ENCODE data around the gene ATAD3A.
"Not testable (repeated sequence)": the region's sequence is repeated elsewhere in the genome, so short reads cannot be mapped to it uniquely, and the experiment has no call there.

The ATAD3A gene

DNA sequence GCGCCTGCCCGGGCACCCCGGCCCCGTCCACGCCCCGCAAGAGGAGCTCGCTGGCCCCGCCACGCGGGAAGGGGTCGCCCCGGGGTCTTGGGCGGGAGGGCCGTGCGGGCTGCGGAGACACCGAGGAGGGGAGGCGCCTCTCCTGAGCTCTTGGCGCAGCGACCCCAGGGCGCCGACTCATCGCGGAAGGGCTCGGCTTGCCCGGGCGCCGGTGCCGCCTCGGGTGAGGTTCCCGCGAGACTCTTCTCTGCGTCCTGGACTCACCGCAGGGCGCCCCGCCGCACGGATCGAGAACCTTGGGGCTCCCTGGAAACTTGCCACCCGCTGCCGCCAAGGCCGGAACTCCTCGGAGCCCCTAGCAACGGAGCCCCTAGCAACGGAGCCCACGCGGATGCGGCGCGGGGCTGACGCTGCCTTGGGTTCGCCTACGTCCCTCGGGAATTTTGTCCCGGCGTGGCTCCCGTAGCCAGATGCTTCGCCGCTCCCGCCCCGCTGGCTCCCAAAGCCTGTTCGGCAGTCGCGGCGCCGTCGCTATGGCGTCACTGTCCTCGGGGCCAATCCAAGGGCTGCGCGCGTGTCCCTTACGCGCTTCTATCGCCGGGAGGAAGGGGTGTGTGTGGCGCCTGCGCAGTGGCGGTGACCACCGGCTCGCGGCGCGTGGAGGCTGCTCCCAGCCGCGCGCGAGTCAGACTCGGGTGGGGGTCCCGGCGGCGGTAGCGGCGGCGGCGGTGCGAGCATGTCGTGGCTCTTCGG, at the start of gene ATAD3A:
ATAD3A (plus strand) TSS at position 630 of the 753 bp plus-strand sequence; CDS start at position 737, 107 bp downstream.
- DNase-seq (ENCODE audit: low read depth) = peak; percentile 92

GRCh38 chr1:1462318-1462966, 49.5 kb upstream of the ATAD3A start:
- DNase-seq (ENCODE audit: low read depth) = no peak

- DNase-seq (ENCODE audit: low read depth) = no peak
Observed at GRCh38 chr1:1463312-1463711, 48.6 kb upstream of the ATAD3A start.

DNA sequence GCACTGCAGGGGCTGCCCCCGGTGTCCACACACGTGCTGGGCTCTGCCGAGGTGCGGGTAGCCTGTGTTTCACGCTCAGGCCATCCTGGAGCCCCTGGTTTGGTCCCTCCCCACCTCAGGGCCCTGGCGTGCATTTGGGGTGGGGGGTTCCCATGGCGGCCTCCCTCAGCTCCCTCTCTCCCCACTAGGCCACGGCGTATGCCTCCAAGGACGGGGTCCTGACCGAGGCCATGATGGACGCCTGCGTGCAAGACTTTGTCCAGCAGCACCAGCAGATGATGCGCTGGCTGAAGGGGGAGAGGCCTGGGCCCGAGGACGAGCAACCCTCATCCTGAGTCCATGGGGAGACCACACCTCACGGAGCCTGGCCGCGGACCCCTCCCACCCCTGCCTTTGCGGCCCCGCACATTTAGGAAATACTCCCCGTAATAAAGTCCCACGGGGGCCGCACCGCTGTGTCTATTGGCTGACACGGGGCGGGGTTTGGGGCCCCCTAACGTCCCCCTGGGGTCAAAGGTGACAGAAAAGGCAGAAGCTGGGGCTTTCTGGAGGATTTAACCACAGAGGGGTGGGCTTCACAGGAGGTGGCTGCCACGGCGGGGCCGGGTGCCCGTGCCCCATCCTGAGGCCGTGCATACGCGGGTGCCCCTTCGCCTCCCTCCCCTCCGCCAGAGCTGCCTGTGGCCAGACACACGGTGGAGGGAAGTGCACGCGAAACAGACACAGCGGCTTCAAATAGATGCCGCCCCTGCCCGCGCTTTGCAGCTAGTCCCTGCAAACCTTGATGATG, 43.6 kb upstream of the ATAD3A start:
- not testable (repeated sequence) for DNase-seq (ENCODE audit: low read depth)

DNA sequence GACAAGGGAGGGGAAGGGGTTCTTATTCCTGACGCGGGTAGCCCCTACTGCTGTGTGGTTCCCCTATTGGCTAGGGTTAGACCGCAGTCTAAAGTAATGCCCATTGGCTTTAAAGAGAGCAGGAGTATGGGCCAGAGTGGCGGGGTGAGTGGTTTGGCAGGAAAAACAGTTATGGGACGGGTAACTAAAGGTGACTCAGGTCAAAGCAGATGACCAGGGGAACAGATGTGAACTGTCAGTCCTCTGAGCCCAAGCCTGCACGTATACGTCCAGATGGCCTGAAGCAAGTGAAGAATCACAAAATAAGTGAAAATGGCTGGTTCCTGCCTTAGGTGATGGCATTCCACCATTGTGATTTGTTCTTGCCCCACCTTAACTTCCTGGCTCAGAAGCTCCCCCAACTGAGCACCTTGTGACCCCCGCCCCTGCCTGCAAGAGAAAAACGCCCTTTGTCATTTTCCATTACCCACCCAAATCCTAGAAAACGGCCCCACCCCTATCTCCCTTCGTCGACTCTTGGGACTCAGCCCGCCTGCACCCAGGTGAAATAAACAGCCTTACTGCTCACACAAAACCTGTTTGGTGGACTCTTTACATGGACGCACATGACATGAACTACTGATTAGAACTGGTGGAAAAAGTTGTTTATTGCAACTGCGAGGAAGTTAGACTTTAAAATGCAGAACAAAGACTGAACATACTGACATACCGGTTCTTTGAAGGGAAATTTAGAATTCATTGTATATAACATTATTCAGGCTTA, 41.2 kb upstream of the ATAD3A start:
- DNase-seq (ENCODE audit: low read depth) = no peak

DNA sequence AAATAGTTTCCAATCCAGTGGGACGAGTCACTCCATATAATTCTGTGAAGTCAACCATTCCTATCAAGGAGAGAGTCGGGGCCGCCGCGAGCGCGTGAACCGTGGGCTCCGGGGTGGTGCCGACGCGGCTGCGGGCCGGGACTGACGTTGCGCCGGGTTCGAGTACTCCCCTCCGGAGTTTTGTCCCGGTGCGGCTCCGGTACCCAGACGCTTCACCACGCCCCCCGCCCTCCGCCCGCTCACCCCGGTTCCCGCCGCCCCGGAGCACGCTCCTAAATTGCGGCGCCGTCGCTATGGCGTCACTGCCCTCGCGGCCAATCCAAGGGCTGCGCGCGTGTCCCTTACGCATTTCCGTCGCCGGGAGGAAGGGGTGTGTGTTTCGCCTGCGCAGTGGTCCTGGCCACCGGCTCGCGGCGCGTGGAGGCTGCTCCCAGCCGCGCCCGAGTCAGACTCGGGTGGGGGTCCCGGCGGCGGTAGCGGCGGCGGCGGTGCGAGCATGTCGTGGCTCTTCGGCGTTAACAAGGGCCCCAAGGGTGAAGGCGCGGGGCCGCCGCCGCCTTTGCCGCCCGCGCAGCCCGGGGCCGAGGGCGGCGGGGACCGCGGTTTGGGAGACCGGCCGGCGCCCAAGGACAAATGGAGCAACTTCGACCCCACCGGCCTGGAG, 40.4 kb upstream of the ATAD3A start, which contains the start of gene ATAD3B:
ATAD3B (plus strand) TSS at position 377 of the 664 bp plus-strand sequence; CDS start at position 497, 120 bp downstream.
- DNase-seq (ENCODE audit: low read depth) = peak; percentile 85

DNA sequence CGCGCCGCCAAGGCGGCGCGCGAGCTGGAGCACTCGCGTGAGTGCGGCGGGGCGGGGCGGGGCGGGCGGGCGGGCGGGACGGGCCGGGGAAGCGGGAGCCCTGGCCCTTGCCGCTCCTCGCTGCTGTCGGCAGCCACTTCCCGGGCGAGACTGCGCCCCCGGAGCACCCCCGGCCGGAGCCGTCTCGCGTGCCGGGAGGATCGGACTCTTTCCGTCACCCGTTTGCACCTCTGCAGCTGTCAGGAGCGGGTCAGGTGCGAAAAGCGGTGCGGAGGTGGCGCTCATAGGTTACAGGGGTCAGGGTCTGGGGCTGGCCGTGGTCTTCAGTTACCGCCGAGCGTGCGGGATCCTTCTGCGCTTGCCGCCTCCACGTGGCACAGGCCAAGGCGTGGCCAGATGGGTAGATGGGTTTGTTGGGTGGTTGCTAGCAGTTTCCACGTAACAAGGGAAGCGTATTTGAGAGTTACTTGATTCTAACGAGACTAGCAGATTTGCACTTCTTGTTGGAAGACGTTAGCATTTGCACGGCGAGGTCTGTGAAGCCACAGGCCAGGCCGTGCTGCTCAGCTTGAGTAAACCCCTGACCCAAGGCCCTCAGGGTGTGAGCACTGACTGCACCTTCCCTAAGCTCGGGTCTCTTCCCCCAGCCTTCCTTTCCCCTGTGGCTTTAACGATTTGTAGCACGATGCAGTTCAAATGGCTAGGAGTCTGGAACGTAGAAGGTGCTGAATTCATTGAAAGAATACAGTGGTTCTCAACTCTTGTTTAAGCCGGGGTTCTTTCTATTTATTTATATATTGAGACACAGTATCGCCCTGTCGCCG, 39.7 kb upstream of the ATAD3A start:
- not testable (repeated sequence) for DNase-seq (ENCODE audit: low read depth)

DNA sequence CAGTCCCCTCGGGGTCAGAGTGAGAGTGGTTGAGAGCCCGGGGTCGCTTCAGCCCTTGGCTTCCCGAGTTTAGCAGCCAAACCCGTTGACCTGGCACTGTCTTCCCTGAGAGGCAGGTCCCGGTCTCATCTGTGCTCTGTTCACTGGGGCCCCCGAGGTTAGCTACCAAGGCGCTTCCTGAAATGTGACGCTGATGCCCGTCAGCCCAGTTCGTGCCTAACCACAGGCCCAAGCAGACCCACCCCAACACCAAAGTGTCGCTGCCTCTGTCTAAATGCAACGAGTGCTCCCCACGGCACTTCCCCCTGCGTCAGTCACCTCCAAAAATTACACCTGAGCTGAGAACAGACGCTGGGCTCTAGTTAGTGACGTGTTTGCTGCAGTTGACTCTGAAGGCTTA, 36.0 kb upstream of the ATAD3A start:
- not testable (repeated sequence) for DNase-seq (ENCODE audit: low read depth)

- no peak for DNase-seq (ENCODE audit: low read depth)
Observed at GRCh38 chr1:1477206-1477605, 34.8 kb upstream of the ATAD3A start.

DNA sequence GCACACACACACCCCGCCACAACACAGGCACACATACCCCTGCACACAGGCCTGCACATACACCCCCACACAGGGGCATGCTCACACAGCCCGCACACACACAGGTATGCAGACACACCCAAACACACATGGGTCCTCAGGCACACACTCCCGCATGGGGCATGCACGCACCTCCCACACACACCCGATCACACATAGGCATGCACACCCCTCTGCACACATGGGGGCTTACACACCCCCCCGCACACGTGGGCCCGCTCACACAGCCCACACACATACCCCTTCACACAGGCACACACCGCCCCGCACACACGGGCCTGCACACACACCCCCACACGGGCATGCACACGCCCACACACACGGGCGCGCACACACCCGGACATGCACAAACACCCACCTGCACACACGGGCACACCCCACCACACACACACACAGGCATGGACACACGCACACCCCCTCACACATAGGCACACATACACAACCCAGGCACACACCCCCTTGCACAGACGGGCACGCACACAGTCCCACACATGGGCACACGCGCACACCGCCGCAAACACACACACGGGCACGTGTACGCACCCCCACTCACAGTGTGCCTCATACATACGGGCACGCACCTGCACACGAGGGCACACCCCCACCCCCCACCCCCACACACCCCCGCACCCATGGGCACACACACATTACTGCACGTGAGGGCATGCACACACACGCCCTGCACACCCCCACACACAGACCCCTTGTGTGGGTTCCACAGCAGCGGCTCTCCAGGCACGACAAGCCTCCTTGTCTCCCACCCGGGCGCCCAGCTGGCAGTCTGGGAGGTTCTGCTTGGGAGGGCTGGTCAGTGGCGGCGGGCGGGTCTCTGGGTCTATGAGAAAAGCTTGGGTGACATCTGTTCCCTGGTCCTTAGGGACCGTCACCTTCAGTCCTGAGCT, 32.1 kb upstream of the ATAD3A start:
- no peak for DNase-seq (ENCODE audit: low read depth)

- not testable (repeated sequence) for DNase-seq (ENCODE audit: low read depth)
Observed at GRCh38 chr1:1480488-1480867, 31.5 kb upstream of the ATAD3A start.

DNA sequence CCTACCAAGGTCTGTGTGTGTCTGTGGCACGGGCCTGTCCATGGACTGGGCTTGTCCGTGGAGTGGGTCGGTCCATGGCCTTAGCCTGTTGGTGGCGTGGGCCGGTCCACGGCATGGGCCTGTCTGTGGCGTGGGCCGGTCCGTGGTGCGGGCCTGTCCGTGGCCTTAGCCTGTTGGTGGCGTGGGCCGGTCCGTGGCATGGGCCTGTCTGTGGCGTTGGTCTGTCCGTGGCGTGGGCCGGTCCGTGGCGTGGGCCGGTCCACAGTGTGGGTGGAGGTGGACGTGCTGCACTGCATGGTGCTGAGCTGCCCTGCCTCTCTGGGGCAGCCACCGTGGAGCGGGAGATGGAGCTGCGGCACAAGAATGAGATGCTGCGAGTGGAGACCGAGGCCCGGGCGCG, 30.2 kb upstream of the ATAD3A start:
- DNase-seq (ENCODE audit: low read depth) = not testable (repeated sequence)

GRCh38 chr1:1482856-1483255, 29.1 kb upstream of the ATAD3A start:
- no peak for DNase-seq (ENCODE audit: low read depth)

DNA sequence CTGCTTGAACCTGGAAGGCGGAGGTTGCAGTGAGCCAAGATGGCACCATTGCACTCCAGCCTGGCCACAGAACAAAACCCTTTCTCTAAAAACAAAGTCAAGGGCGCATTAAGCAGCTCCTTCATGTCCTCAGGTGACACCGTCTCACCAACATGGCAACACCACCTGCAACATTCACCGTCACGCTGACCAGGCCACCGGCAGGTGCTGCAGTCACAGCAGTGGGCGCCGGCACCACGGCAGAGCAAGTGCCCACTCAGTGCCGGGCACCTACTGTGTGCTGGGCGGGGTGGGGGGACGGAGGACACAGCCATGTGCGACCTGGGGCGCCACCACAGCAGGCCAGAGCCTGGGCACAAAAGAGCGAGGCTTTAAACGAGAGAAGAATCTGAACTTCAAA, 28.2 kb upstream of the ATAD3A start:
- no peak for DNase-seq (ENCODE audit: low read depth)

DNA sequence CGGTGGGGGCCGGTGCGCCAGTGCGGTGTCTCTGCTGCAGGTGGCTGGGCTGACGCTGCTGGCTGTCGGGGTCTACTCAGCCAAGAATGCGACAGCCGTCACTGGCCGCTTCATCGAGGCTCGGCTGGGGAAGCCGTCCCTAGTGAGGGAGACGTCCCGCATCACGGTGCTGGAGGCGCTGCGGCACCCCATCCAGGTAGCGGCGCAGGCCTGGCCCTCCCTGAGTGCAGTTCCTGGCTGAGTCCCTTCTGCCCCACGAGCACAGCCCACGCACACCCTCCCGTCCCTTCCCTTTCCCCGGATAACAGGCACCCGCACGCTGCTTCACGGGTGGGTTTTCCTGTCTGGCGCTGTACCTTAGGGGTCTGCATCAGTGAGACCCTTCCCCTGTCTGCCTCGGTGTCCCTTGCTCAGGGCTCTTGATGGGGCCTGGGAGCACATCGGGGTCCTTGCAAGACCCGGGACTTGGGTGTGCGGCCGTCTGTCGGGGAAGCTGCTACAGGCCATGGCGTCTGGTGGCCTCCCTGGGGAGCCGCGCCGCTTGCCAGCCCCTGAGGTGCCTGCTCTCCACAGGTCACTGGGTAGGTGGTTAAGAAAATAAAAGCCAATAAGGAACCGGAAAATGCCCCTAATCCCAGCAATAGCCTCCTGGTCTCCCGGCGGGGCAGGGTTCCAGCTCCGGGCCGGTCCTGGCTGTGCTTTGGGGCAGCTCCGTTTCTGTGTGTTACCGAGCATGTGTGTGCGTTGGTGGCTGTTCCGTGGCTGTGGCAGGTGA, 26.8 kb upstream of the ATAD3A start:
- not testable (repeated sequence) for DNase-seq (ENCODE audit: low read depth)

GRCh38 chr1:1485755-1486317, 26.1 kb upstream of the ATAD3A start:
- not testable (repeated sequence) for DNase-seq (ENCODE audit: low read depth)

- no peak for DNase-seq (ENCODE audit: low read depth)
Observed at GRCh38 chr1:1487701-1488100, 24.3 kb upstream of the ATAD3A start.

GRCh38 chr1:1489231-1489630, 22.7 kb upstream of the ATAD3A start:
- DNase-seq (ENCODE audit: low read depth) = no peak

Measured in activated T-helper 1 cell treated with Interleukin-2 at 50 U/mL for 16 hours (primary cell).